Tibial artery (tissue), 4 donors: ENCODE results near the gene SLCO1C1.

ENCODE experiments used
- DNase-seq, 2 donors: peaks; one replicate each; pipeline ENCODE4 v3.0.0-alpha.2; 2019
- H3K27ac ChIP-seq, 2 donors: fragments of 200-600 bp; sonication (generic) in 1 of 2; 1 replicate in 1 of 2; 2 replicates in 1 of 2; pipeline ENCODE4 v1.5.1; 2018 to 2019; ENCODE audit warnings: mild to moderate bottlenecking in 1 of 2
- H3K27me3 ChIP-seq, 2 donors: fragments of 200-600 bp; sonication (generic) in 1 of 2; one replicate each; pipeline versions ENCODE4 v1.5.1 to v1.6.0; 2016 to 2019
- H3K36me3 ChIP-seq, 3 donors: fragments of 200-600 bp; sonication (generic) in 2 of 3; one replicate each; pipeline ENCODE4 v1.5.1; 2016 to 2019; ENCODE audit warnings: mild to moderate bottlenecking in 2 of 3
- H3K4me1 ChIP-seq, 4 donors: fragments of 200-600 bp; sonication (generic) in 2 of 4; 1 replicate in 3 of 4; 2 replicates in 1 of 4; pipeline ENCODE4 v1.5.1; 2016 to 2019
- H3K4me3 ChIP-seq, 2 donors: fragments of 200-600 bp; sonication (generic) in 1 of 2; 1 replicate in 1 of 2; 2 replicates in 1 of 2; pipeline ENCODE4 v1.5.1; 2018 to 2019; ENCODE audit warnings: mild to moderate bottlenecking in 2 of 2
- H3K9me3 ChIP-seq, 3 donors: fragments of 200-600 bp; sonication (generic) in 1 of 3; one replicate each; pipeline ENCODE4 v1.5.1; 2016 to 2019
- CTCF ChIP-seq, 2 experiments: fragments of 200-600 bp in 1 of 2; fragments of 450-650 bp in 1 of 2; IDR thresholded peaks; one replicate each; pipeline ENCODE4 v1.5.1; 2017 to 2019; ENCODE audit warnings: antibody characterized with exemption in 2 of 2, mild to moderate bottlenecking in 1 of 2, moderate library complexity in 1 of 2
- intact Hi-C: fragments of 100-400 bp; cut with DNase I; formaldehyde crosslinking; loops from one replicate; pipeline ENCODE4 v1.15.0; 2023; ENCODE audit warnings: low total_unique reads

SLCO1C1 gene

GRCh38 chr12:20798554-20798953 is 103.4 kb downstream of the SLCO1C1 start:
- Histone ChIP-seq H3K4me3 (no peak overlapping the region), H3K27ac (no peak overlapping the region), H3K4me1 (no peaks in the 10 kb centered on the region), H3K27me3 (no peaks in the 10 kb centered on the region), H3K36me3 (no peaks in the 10 kb centered on the region), H3K9me3 (no peaks in the 10 kb centered on the region)
- intact Hi-C loops: no loop called here
- DNase-seq: no peak
- peak; percentile 11 to 35 for TF ChIP-seq CTCF (IDR thresholded peaks at IDR 0.05)

DNA sequence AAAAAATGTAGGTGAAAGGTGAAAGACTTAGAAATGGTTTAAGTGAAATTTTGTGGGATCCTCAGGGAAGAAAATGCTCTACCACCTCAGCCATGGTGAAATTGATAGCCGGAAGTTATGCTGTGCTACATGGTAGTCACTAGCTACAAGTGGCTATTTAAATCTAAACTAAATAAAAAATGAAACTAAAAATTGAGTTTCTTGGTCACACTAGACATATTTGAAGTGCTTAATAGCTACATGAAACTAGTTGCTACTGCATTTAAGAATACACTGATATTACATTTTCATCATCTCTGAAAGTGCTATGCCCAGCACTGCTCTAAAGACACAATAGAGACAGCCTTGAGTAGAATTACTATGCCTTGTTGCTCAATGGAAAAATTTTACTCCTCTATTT is 105.0 kb downstream of the SLCO1C1 start:
- Histone ChIP-seq H3K36me3 (no peaks in the 10 kb centered on the region), H3K27ac (no peak overlapping the region), H3K4me3 (no peak overlapping the region), H3K27me3 (no peaks in the 10 kb centered on the region), H3K4me1 (no peaks in the 10 kb centered on the region), H3K9me3 (no peaks in the 10 kb centered on the region)
- no peak for DNase-seq
- TF ChIP-seq CTCF (IDR thresholded peaks at IDR 0.05): no peak
- intact Hi-C loops: no loop called here

DNA sequence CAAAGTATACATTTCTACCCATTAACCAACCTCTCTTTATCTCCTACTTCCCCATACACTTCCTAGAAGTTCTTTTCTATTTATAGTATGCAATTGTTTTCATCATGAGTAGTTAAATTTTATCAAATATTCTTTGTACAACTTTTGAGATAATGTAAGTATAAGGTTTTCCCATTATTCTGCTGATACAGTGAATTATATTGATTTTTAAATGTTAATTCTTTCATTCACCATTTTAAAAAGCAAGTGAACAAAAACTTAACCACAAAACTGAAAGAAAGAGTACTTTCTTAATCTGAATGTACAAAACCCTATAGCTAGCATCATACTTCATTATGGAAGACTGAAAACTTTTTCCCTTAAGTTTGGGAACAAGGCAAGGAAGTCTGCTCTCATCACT is 105.9 kb downstream of the SLCO1C1 start:
- DNase-seq: no peak
- H3K9me3 ChIP-seq: no peaks in the 10 kb centered on the region
- H3K4me1 ChIP-seq: no peaks in the 10 kb centered on the region
- intact Hi-C loops: no loop called here
- H3K36me3 ChIP-seq: no peaks in the 10 kb centered on the region
- TF ChIP-seq CTCF (IDR thresholded peaks at IDR 0.05): no peak
- no peak overlapping the region for H3K27ac ChIP-seq
- no peak overlapping the region for H3K4me3 ChIP-seq
- H3K27me3 ChIP-seq: no peaks in the 10 kb centered on the region
